ENCODE data around the gene FAM200A. TPM values are rescaled to one million over a fixed set of nuclear protein-coding genes. Genes with fewer than 3 reads are reported as not detected.
"Not testable (repeated sequence)": the region's sequence is repeated elsewhere in the genome, so short reads cannot be mapped to it uniquely, and the experiment has no call there.

The FAM200A gene
- total RNA-seq, 1 donor from 2014 or later = 10.9 TPM

DNA sequence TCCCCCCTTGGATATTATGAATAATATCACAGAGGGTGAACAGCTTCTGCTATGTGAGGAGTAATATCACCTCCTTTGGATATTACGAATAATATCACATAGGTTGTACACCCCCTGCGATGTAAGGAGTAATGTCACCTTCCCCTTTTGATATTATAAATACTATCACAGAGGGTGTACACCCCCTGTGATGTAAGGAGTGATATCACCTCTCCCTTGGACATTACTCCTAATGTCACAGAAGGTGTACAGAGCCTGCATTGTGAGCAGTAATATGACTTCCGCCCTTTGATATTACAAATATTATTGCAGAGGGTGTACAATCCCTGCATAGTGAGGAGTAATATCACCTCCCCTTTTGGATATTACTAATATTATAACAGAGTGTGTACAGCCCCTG, 37.0 kb upstream of the FAM200A start:
- Mint-ChIP-seq H3K36me3 (ENCODE audit: low read depth) (no peaks in the 10 kb centered on the region), H3K9me3 (no peaks in the 10 kb centered on the region), H3K4me1 (no peaks in the 10 kb centered on the region), H3K27me3 (ENCODE audit: low read depth) (peaks cover 12% of the 10 kb centered on the region), H3K4me3 (no peak overlapping the region), H3K27ac (ENCODE audit: unreplicated experiment) (no peak overlapping the region)
- TF ChIP-seq, protein P1, sequence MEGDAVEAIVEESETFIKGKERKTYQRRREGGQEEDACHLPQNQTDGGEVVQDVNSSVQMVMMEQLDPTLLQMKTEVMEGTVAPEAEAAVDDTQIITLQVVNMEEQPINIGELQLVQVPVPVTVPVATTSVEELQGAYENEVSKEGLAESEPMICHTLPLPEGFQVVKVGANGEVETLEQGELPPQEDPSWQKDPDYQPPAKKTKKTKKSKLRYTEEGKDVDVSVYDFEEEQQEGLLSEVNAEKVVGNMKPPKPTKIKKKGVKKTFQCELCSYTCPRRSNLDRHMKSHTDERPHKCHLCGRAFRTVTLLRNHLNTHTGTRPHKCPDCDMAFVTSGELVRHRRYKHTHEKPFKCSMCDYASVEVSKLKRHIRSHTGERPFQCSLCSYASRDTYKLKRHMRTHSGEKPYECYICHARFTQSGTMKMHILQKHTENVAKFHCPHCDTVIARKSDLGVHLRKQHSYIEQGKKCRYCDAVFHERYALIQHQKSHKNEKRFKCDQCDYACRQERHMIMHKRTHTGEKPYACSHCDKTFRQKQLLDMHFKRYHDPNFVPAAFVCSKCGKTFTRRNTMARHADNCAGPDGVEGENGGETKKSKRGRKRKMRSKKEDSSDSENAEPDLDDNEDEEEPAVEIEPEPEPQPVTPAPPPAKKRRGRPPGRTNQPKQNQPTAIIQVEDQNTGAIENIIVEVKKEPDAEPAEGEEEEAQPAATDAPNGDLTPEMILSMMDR (conservative IDR thresholded peaks at IDR 0.05) = no peak
- no peak for DNase-seq (ENCODE audit: low read depth, low spot score)

DNA sequence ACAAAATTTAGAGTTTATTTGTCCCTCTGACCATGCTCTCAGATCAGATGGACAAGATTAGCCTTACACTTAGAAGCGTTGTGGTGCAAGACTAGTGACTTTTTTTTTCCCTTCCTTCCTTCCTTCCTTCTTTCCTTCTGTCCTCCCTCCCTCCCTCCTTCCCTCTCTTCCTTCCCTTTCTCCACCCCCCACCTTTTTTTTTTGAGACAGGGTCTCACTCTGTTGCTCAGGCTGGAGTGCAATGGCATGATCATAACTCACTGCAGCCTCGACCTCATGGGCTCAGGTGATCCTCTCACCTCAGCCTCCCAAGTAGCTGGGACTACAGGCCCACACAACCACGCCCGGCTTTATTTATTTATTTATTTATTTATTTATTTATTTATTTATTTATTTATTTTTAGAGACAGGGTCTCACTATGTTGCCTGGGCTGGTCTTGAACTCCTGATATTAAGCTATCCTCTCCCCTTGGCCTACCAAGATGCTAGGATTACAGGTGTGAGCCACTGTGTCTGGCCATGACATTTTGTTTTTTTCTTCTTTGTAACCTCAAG, 28.9 kb upstream of the FAM200A start:
- DNase-seq (ENCODE audit: low read depth, low spot score); H3K36me3 Mint-ChIP-seq (ENCODE audit: low read depth); H3K9me3 Mint-ChIP-seq: not testable (repeated sequence)
- peak overlapping the region; percentile 90 for H3K4me3 Mint-ChIP-seq
- H3K27ac Mint-ChIP-seq (ENCODE audit: unreplicated experiment) = peak overlapping the region; percentile 97
- peaks cover 21% of the 10 kb centered on the region for H3K4me1 Mint-ChIP-seq
- H3K27me3 Mint-ChIP-seq (ENCODE audit: low read depth) = peaks cover 11% of the 10 kb centered on the region

DNA sequence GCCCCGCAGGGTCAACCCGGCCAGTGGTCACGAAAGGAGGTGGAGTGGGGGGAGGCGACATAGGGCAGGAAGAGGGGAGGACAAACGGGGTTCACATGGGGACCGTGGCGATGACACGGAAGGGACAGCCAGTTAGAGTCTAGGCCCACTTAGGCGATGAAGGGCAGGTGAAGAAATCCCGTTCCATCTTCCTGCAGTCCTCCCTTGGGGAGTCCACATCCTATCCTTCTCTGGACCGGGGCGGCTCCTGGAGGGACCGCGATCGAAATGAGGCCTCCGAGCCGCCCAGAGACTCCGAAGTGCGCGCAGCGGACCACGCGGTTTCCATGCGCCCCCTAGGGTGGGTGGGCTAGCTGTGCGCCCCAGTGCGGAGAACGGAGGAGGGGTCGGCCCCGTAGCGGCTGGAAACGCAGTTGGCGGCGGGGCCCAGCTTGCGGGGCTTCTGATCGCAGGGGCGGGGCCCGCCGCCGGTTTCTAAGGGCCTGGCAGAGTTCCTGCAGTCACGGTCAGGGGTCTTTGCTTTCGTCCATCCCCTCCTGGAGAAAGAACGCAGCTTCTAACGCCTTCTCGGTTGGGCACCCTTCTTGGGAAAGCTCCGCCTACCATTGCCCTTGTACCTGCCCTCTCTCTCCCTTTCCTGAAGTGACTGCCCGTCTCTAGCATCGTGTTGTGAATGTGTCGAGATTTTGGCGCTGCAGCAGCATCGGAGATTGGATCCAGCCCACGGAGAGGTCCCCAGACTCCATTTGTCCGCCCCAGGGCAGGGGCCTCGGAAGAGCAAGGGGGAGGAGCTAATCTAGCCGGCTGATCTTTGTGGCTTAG, 28.3 kb upstream of the FAM200A start:
- TF ChIP-seq, protein P1 (conservative IDR thresholded peaks at IDR 0.05) = peak; percentile 61
- peak overlapping the region; percentile 90 for H3K4me3 Mint-ChIP-seq
- H3K9me3 Mint-ChIP-seq = no peaks in the 10 kb centered on the region
- H3K36me3 Mint-ChIP-seq (ENCODE audit: low read depth) = no peaks in the 10 kb centered on the region
- H3K4me1 Mint-ChIP-seq = peaks cover 21% of the 10 kb centered on the region
- H3K27ac Mint-ChIP-seq (ENCODE audit: unreplicated experiment) = peak overlapping the region; percentile 97
- peaks cover 8% of the 10 kb centered on the region for H3K27me3 Mint-ChIP-seq (ENCODE audit: low read depth)
- DNase-seq (ENCODE audit: low read depth, low spot score) = peak; percentile 79

DNA sequence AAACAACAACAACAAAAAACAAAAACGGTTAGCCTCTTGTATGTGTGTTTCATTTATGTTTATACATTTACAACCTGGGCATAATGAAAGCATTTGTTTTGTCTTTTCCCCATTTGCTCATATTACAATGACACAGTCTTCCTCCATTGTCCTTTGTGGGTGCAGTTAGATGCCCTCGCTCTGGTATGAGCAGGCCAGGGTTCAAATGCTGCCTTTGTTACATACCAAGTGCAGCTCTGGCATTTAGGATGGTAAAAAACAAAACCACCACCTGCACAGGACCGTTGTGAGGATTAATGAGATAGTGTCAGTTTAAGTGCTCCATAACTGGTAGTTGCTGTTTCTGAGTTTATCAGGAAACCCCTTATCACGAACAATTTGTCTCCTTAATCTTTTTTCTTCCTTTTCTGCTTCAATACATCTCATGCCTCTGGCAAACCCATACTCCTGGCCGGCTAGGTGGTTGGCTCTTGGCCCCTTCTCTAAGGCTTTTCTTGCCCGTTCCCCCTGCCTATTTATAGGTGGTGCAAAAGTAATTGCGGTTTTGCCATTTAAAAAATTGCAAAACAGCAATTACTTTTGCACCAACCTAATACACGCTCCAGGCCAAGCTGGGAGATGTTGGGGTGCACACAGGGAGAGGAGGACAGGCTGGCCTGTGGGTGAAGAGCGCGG, 27.5 kb upstream of the FAM200A start:
- TF ChIP-seq, protein P1 (conservative IDR thresholded peaks at IDR 0.05) = no peak
- Mint-ChIP-seq H3K27me3 (ENCODE audit: low read depth) (peaks cover 3% of the 10 kb centered on the region), H3K4me1 (peaks cover 21% of the 10 kb centered on the region), H3K9me3 (no peaks in the 10 kb centered on the region), H3K36me3 (ENCODE audit: low read depth) (no peaks in the 10 kb centered on the region), H3K4me3 (peak overlapping the region; percentile 90), H3K27ac (ENCODE audit: unreplicated experiment) (no peak overlapping the region)
- no peak for DNase-seq (ENCODE audit: low read depth, low spot score)

GRCh38 chr7:99576251-99576650, 24.3 kb upstream of the FAM200A start:
- TF ChIP-seq, protein P1 (conservative IDR thresholded peaks at IDR 0.05) = no peak
- no peak for DNase-seq (ENCODE audit: low read depth, low spot score)
- Mint-ChIP-seq H3K27ac (ENCODE audit: unreplicated experiment) (no peak overlapping the region), H3K36me3 (ENCODE audit: low read depth) (peaks cover 5% of the 10 kb centered on the region), H3K27me3 (ENCODE audit: low read depth) (no peaks in the 10 kb centered on the region), H3K4me1 (peaks cover 19% of the 10 kb centered on the region), H3K4me3 (no peak overlapping the region), H3K9me3 (no peaks in the 10 kb centered on the region)
